Measurements from ENCODE around the gene LBHD2.
"Not testable (repeated sequence)": the region's sequence is repeated elsewhere in the genome, so short reads cannot be mapped to it uniquely, and the experiment has no call there.

LBHD2 gene

GRCh38 chr14:103103461-103104388 is 19.7 kb downstream of the LBHD2 start:
- DNase-seq (ENCODE audit: low read depth in 2 of 2, low spot score in 1 of 2): no peak

GRCh38 chr14:103104389-103104653 is 20.3 kb downstream of the LBHD2 start:
- no peak for DNase-seq (ENCODE audit: low read depth in 2 of 2, low spot score in 1 of 2)

GRCh38 chr14:103104654-103105452 is 20.8 kb downstream of the LBHD2 start:
- DNase-seq (ENCODE audit: low read depth in 2 of 2, low spot score in 1 of 2): peak; percentile 45 to 55

GRCh38 chr14:103105580-103106150 is 21.7 kb downstream of the LBHD2 start:
- no peak for DNase-seq (ENCODE audit: low read depth in 2 of 2, low spot score in 1 of 2)

- DNase-seq (ENCODE audit: low read depth in 2 of 2, low spot score in 1 of 2): no peak
These were observed 23.4 kb downstream of the LBHD2 start for GRCh38 chr14:103107455-103107854.

- DNase-seq (ENCODE audit: low read depth in 2 of 2, low spot score in 1 of 2): no peak
These were observed 24.1 kb downstream of the LBHD2 start for GRCh38 chr14:103107941-103108748.

- DNase-seq (ENCODE audit: low read depth in 2 of 2, low spot score in 1 of 2): no peak
These were observed 24.8 kb downstream of the LBHD2 start for GRCh38 chr14:103108749-103109207.

GRCh38 chr14:103109535-103110441 is 25.8 kb downstream of the LBHD2 start:
- DNase-seq (ENCODE audit: low read depth in 2 of 2, low spot score in 1 of 2): no peak

- no peak for DNase-seq (ENCODE audit: low read depth in 2 of 2, low spot score in 1 of 2)
These were observed 26.7 kb downstream of the LBHD2 start for GRCh38 chr14:103110681-103111231.

- DNase-seq (ENCODE audit: low read depth in 2 of 2, low spot score in 1 of 2): no peak
These were observed 27.3 kb downstream of the LBHD2 start for GRCh38 chr14:103111232-103111868.

GRCh38 chr14:103112400-103113243 is 28.6 kb downstream of the LBHD2 start:
- no peak for DNase-seq (ENCODE audit: low read depth in 2 of 2, low spot score in 1 of 2)

GRCh38 chr14:103113303-103113702 is 29.3 kb downstream of the LBHD2 start:
- DNase-seq (ENCODE audit: low read depth in 2 of 2, low spot score in 1 of 2): no peak

- DNase-seq (ENCODE audit: low read depth in 2 of 2, low spot score in 1 of 2): no peak
These were observed 29.8 kb downstream of the LBHD2 start for GRCh38 chr14:103113774-103114173.

- not testable (repeated sequence) for DNase-seq (ENCODE audit: low read depth in 2 of 2, low spot score in 1 of 2)
These were observed 31.2 kb downstream of the LBHD2 start for GRCh38 chr14:103115086-103115679.

GRCh38 chr14:103115845-103116572 is 32.0 kb downstream of the LBHD2 start:
- DNase-seq (ENCODE audit: low read depth in 2 of 2, low spot score in 1 of 2): no peak

- no peak for DNase-seq (ENCODE audit: low read depth in 2 of 2, low spot score in 1 of 2)
These were observed 32.6 kb downstream of the LBHD2 start for GRCh38 chr14:103116636-103117035.

GRCh38 chr14:103117499-103117898 is 33.5 kb downstream of the LBHD2 start:
- not testable (repeated sequence) for DNase-seq (ENCODE audit: low read depth in 2 of 2, low spot score in 1 of 2)
